K562 (cell line): ENCODE data around the gene MCC. TPM values are rescaled to one million over a fixed set of nuclear protein-coding genes. Genes with fewer than 3 reads are reported as not detected.

ENCODE experiments used
- ATAC-seq: fragments of 200-7000 bp; cut with Tn5 transposase; 3 replicates; pipeline ENCODE4 v1.9.1; 2020; ENCODE audit warnings: moderate library complexity
- BruUV-seq: library from RNA; stranded (reverse); fragments of 400-500 nt; replicated peaks from 2 replicates; lab custom pipeline; 2021; lab: Mats Ljungman, UMichigan
- CTCF ChIA-PET: fragments of 300-600 bp; formaldehyde crosslinking; extraction: SDS; loops from one replicate; lab custom pipeline; 2021; ENCODE audit warnings: low intra/inter-chr PET ratio; lab: Yijun Ruan, JAX
- POLR2A ChIA-PET: fragments of 300-600, 350-650 bp; sonication (Branson Sonifier 250); formaldehyde crosslinking; extraction: SDS; loops from one replicate; lab custom pipeline; 2021; ENCODE audit warnings: antibody characterized with exemption, inconsistent platforms; lab: Yijun Ruan, JAX
- DNase-seq, 4 experiments: peaks; one replicate each; pipeline versions ENCODE4 v3.0.0 to v3.0.0-alpha.2; 2011 to 2018; ENCODE audit warnings: low spot score in 3 of 4, mixed read lengths in 3 of 4; ENCODE audit errors: extremely low read depth in 1 of 4
- FAIRE-seq: peaks from 2 replicates; lab custom pipeline; 2011; peaks lifted over from hg19 to GRCh38; lab: Jason Lieb, UNC
- H2AFZ ChIP-seq: 2 replicates; pipeline ENCODE4 v1.6.0; 2011; ENCODE audit warnings: low read depth, low read length, control low read depth, inconsistent platforms
- H3K27ac ChIP-seq: fragments of 200-600 bp; 3 replicates; pipeline ENCODE4 v1.8.0; 2011; ENCODE audit warnings: low read depth, mild to moderate bottlenecking, control low read depth, inconsistent platforms, low read length, moderate library complexity, mixed read lengths; ENCODE audit errors: extremely low read depth
- H3K27me3 ChIP-seq, 2 experiments: fragments of 300-600 bp in 1 of 2; 2 replicates in 1 of 2; 3 replicates in 1 of 2; pipeline versions ENCODE4 v1.6.0 to v1.8.0; 2011; ENCODE audit warnings: inconsistent platforms in 2 of 2, low read length in 2 of 2, mild to moderate bottlenecking in 1 of 2, mixed read lengths in 1 of 2, moderate library complexity in 1 of 2; ENCODE audit not compliant: control insufficient read depth in 2 of 2, insufficient read depth in 2 of 2
- H3K36me3 ChIP-seq: fragments of 300-600 bp; 3 replicates; pipeline ENCODE4 v1.8.0; 2011; ENCODE audit warnings: mild to moderate bottlenecking, low read length, inconsistent platforms; ENCODE audit not compliant: control insufficient read depth, insufficient read depth
- H3K4me1 ChIP-seq, 2 experiments: fragments of 200-600 bp in 1 of 2; replicated peaks in 1 of 2; 2 replicates in 1 of 2; 3 replicates in 1 of 2; pipeline versions ENCODE4 v1.5.1 to v1.8.0; 2011; ENCODE audit warnings: inconsistent platforms in 2 of 2, low read length in 2 of 2, mild to moderate bottlenecking in 1 of 2, mixed read lengths in 1 of 2, moderate library complexity in 1 of 2; ENCODE audit not compliant: control insufficient read depth in 2 of 2, insufficient read depth in 2 of 2
- H3K4me2 ChIP-seq: 2 replicates; pipeline ENCODE4 v1.6.1; 2011; ENCODE audit warnings: low read length, control low read depth, inconsistent platforms, mixed read lengths; ENCODE audit not compliant: insufficient read depth
- H3K4me3 ChIP-seq: fragments of 200-600 bp; sonication (generic), shearing (Covaris generic); 2 replicates; pipeline ENCODE4 v1.5.1; 2016; ENCODE audit warnings: control low read depth, inconsistent platforms
- H3K79me2 ChIP-seq: fragments of 200-600 bp; 3 replicates; pipeline ENCODE4 v1.8.0; 2011; ENCODE audit warnings: low read length, inconsistent platforms; ENCODE audit not compliant: control insufficient read depth, insufficient read depth
- H3K9ac ChIP-seq, 2 experiments: 2 replicates each; pipeline versions ENCODE4 v1.6.0 to v1.6.1; 2011; ENCODE audit warnings: low read depth in 2 of 2, low read length in 2 of 2, control low read depth in 1 of 2, inconsistent platforms in 1 of 2, mild to moderate bottlenecking in 1 of 2, mixed read lengths in 1 of 2; ENCODE audit not compliant: insufficient read depth in 1 of 2
- H3K9me1 ChIP-seq: one replicate; pipeline ENCODE4 v1.6.0; 2011; ENCODE audit warnings: inconsistent platforms, mild to moderate bottlenecking, low read length, moderate library complexity; ENCODE audit not compliant: control insufficient read depth, insufficient read depth
- H3K9me3 ChIP-seq: replicated peaks from 2 replicates; pipeline ENCODE4 v1.5.1; 2011; ENCODE audit warnings: low read depth, low read length, inconsistent platforms; ENCODE audit not compliant: control insufficient read depth, insufficient read depth
- H4K20me1 ChIP-seq: replicated peaks from 2 replicates; pipeline ENCODE4 v1.6.1; 2011; ENCODE audit warnings: low read length, inconsistent platforms, mixed read lengths; ENCODE audit not compliant: control insufficient read depth, insufficient read depth
- COPS2 ChIP-seq: fragments of 450-650 bp; conservative IDR thresholded peaks from 2 replicates; pipeline ENCODE4 v1.6.1; 2016; ENCODE audit warnings: mild to moderate bottlenecking, moderate library complexity
- ELF2 ChIP-seq: fragments of 250-450 bp; sonication (Bioruptor Pico); IDR thresholded peaks from 2 replicates; pipeline ENCODE4 v1.5.0; 2021; ENCODE audit warnings: mild to moderate bottlenecking
- ELF4 ChIP-seq: fragments of 450-650 bp; formaldehyde crosslinking; IDR thresholded peaks from 2 replicates; pipeline ENCODE4 v1.4.0; 2022; ENCODE audit warnings: missing genetic modification characterization
- FOXM1 ChIP-seq, 2 experiments: fragments of 450-650 bp in 1 of 2; sonication (generic) in 1 of 2; formaldehyde crosslinking in 1 of 2; IDR thresholded peaks; 2 replicates each; pipeline versions ENCODE4 v1.6.1 to v1.9.0; 2017 to 2022; ENCODE audit warnings: low read depth in 2 of 2, mild to moderate bottlenecking in 2 of 2, missing genetic modification reagents in 1 of 2, moderate library complexity in 1 of 2
- HEY1 ChIP-seq: fragments of 250-450 bp; sonication (Bioruptor Pico); IDR thresholded peaks from 2 replicates; pipeline ENCODE4 v1.5.0; 2020; ENCODE audit warnings: mild to moderate bottlenecking, moderate library complexity, borderline replicate concordance
- JUND ChIP-seq, 2 experiments: IDR thresholded peaks; 2 replicates in 1 of 2; 3 replicates in 1 of 2; pipeline ENCODE4 v1.6.1; 2011; ENCODE audit warnings: borderline replicate concordance in 2 of 2, low read depth in 2 of 2, low read length in 2 of 2, improper control_type of control experiment in 1 of 2, missing biosample characterization in 1 of 2, missing genetic modification characterization in 1 of 2, missing genetic modification reagents in 1 of 2
- NCOA4 ChIP-seq: fragments of 450-650 bp; IDR thresholded peaks from 2 replicates; pipeline ENCODE4 v1.6.1; 2018; ENCODE audit warnings: mild to moderate bottlenecking; ENCODE audit not compliant: partially characterized antibody
- NELFE ChIP-seq: IDR thresholded peaks from 2 replicates; pipeline ENCODE4 v1.6.1; 2011; ENCODE audit warnings: mild to moderate bottlenecking; ENCODE audit not compliant: insufficient read depth, insufficient read length
- NONO ChIP-seq, 2 experiments: fragments of 200-400 bp in 1 of 2; fragments of 450-650 bp in 1 of 2; formaldehyde crosslinking in 1 of 2; IDR thresholded peaks; 2 replicates each; pipeline ENCODE4 v1.6.1; 2017; ENCODE audit warnings: low read depth in 2 of 2, mild to moderate bottlenecking in 2 of 2, moderate library complexity in 2 of 2, low read length in 1 of 2
- NR4A1 ChIP-seq, 2 experiments: fragments of 250-450 bp in 1 of 2; fragments of 450-650 bp in 1 of 2; sonication (Bioruptor Pico) in 1 of 2; IDR thresholded peaks; 2 replicates each; pipeline versions ENCODE4 v1.4.0 to v1.6.1; 2016 to 2020; ENCODE audit warnings: mild to moderate bottlenecking in 2 of 2, missing compliant biosample characterization in 1 of 2, missing genetic modification characterization in 1 of 2, moderate library complexity in 1 of 2
- POLR3A ChIP-seq: IDR thresholded peaks from 2 replicates; pipeline ENCODE4 v1.6.1; 2011; ENCODE audit warnings: borderline replicate concordance, mild to moderate bottlenecking, moderate library complexity; ENCODE audit not compliant: insufficient read length, insufficient read depth; ENCODE audit errors: extremely low read depth
- TGIF2 ChIP-seq: sonication (generic); formaldehyde crosslinking; IDR thresholded peaks from 2 replicates; pipeline ENCODE4 v1.8.1; 2022; ENCODE audit warnings: mild to moderate bottlenecking, missing genetic modification reagents, moderate library complexity
- ZNF282 ChIP-seq: sonication (generic); formaldehyde crosslinking; IDR thresholded peaks from 2 replicates; pipeline ENCODE4 v1.8.1; 2023; ENCODE audit warnings: missing genetic modification reagents
- ZNF347 ChIP-seq: fragments of 450-650 bp; formaldehyde crosslinking; IDR thresholded peaks from 2 replicates; pipeline ENCODE4 v1.4.0; 2020; ENCODE audit warnings: low read depth, mild to moderate bottlenecking, moderate library complexity
- ZNF444 ChIP-seq: fragments of 250-450 bp; sonication (Bioruptor Pico); IDR thresholded peaks from 2 replicates; pipeline ENCODE4 v1.4.0; 2020; ENCODE audit warnings: mild to moderate bottlenecking, moderate library complexity
- ZSCAN32 ChIP-seq: fragments of 450-650 bp; formaldehyde crosslinking; IDR thresholded peaks from 2 replicates; pipeline ENCODE4 v1.4.0; 2020; ENCODE audit warnings: mild to moderate bottlenecking, moderate library complexity
- WGBS: fragments of 100-300 bp; shearing (Covaris generic); methylation state at CpG from one replicate; pipeline ENCODE4 v1.1.6; 2016; ENCODE audit warnings: low coverage, mixed read lengths; ENCODE audit not compliant: insufficient coverage; ENCODE audit errors: missing lambda C conversion rate; 5-methylcytosine and 5-hydroxymethylcytosine counted together
- in situ Hi-C: fragments of 300-500 bp; cut with MboI; formaldehyde crosslinking; loops from 4 replicates; pipeline ENCODE4 v1.15.0; 2018; ENCODE audit warnings: inconsistent platforms, mixed read lengths
- intact Hi-C: fragments of 100-400 bp; cut with micrococcal nuclease; formaldehyde crosslinking; loops from 2 replicates; pipeline ENCODE4 v1.14.2; 2022
- polyA plus RNA-seq, 8 experiments: library from polyadenylated mRNA; depleted of rRNA in 4 of 8; stranded (reverse) in 5 of 8; unstranded in 3 of 8; fragments of >200 nt; fragmentation: Nextera tagmentation in 2 of 8; fragmentation: Illumina TruSeq in 1 of 8; extraction: Ambion mirVana in 2 of 8; extraction: Trizol in 1 of 8; gene quantifications; 2 replicates each; pipeline versions ENCODE4 v1.2.1 to v1.2.3, GENCODE V29; 2011 to 2014; ENCODE audit warnings: inconsistent platforms in 1 of 8, missing spikeins in 1 of 8
- total RNA-seq, 7 experiments: library from RNA; depleted of rRNA in 6 of 7; stranded (reverse); fragments of >200 nt in 6 of 7; fragmentation: Illumina TruSeq in 2 of 7; extraction: Trizol in 2 of 7; gene quantifications; 2 replicates each; pipeline versions ENCODE4 v1.2.1 to v1.2.3, GENCODE V29; 2011 to 2021; ENCODE audit warnings: low replicate concordance in 1 of 7

MCC gene
- total and polyA plus RNA-seq, 9 of the 15 experiments (the other 6 are each of a cell fraction or from before 2014, with no cell fraction given), result 0.04 to 0.24 (median 0.06) TPM; not detected in 1

DNA sequence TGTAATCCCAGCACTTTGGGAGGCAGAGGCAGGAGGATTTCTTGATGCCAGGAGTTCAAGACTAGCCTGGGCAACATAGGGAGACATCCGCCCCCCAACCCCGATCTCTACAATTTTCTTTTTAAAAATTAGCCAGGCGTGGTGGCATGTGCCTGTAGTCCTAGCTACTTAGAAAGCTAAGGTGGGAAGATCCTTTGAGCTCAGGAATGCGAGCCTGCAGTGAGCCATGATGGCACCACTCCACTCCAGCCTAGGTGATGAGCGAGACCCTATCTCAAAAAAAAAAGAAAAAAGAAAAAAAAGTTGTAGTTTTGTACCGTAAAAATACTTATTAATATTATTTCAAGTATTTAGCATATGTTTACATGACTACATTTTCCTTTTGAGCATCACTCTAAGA, 82.7 kb downstream of the MCC start:
- POLR2A ChIA-PET, result interaction anchor here (0.6 to 0.8 kb wide), 2 partner anchors 20 to 514 kb away, joined by 3 to 4 read pairs; no protein-coding TSS in a partner anchor
- Histone ChIP-seq H3K36me3 (no peaks in the 10 kb centered on the region), H3K4me2 (no peak overlapping the region), H2AFZ (no peak overlapping the region), H3K4me3 (no peak overlapping the region), H3K9me1 (no peaks in the 10 kb centered on the region), H3K27ac (no peak overlapping the region), H3K27me3 (peaks cover 0 to 12% of the 10 kb centered on the region in 2 experiments; a peak in 2 of 5 replicates), H3K79me2 (no peaks in the 10 kb centered on the region), H3K9me3 (no peaks in the 10 kb centered on the region), H3K9ac (no peak overlapping the region), H3K4me1 (no peaks in the 10 kb centered on the region), H4K20me1 (no peaks in the 10 kb centered on the region)
- TF ChIP-seq POLR3A (no peak), ELF4 (CRISPR knock-in tag) (no peak)
- no TSS peak for BruUV-seq
- DNase-seq (no peak), ATAC-seq (no peak), FAIRE-seq (no peak)
- CTCF ChIA-PET, result no interaction called here
- 3% methylated on average over 5 of the region's 6 CpGs for WGBS
- in situ Hi-C loops, result no loop called here
- intact Hi-C loops, result no loop called here

DNA sequence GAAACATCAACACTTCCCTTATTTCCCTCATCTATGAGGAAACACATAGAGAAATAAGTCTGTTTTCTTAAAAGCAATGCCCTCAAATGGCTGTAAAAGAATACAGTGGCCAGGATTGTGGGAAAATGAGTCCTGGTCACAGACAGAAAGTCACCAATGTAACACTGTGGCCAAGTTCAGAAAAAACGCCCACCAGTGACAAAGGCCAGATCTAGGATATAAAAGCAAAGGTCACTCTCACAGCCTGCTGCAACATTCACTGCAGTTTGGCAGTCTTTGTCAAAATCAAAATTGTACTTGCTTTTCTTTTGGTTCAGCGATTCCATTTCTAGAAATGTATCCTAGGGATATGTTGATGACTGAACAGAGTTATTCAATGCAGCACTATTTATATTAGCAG, 84.0 kb downstream of the MCC start:
- Histone ChIP-seq H3K9me3 (no peaks in the 10 kb centered on the region), H3K9me1 (no peaks in the 10 kb centered on the region), H3K4me3 (no peak overlapping the region), H3K27ac (no peak overlapping the region), H3K4me2 (no peak overlapping the region), H2AFZ (no peak overlapping the region), H3K79me2 (no peaks in the 10 kb centered on the region), H3K4me1 (no peaks in the 10 kb centered on the region), H3K27me3 (peaks cover 0 to 12% of the 10 kb centered on the region in 2 experiments; a peak in 2 of 5 replicates), H3K9ac (no peak overlapping the region), H3K36me3 (no peaks in the 10 kb centered on the region), H4K20me1 (no peaks in the 10 kb centered on the region)
- ATAC-seq (no peak), DNase-seq (no peak), FAIRE-seq (no peak)
- ChIA-PET POLR2A (no interaction called here), CTCF (no interaction called here)
- intact Hi-C loops, result no loop called here
- WGBS, result 0% methylated on average over 2 of the region's 2 CpGs
- in situ Hi-C loops, result no loop called here
- no TSS peak for BruUV-seq
- TF ChIP-seq ZNF347 (CRISPR knock-in tag) (no peak), NCOA4 (no peak), ZNF444 (CRISPR knock-in tag) (no peak), TGIF2 (CRISPR knock-in tag) (no peak), ZNF282 (CRISPR knock-in tag) (no peak), ELF2 (no peak), NELFE (no peak), ZSCAN32 (CRISPR knock-in tag) (no peak), FOXM1 (IDR thresholded peaks at IDR 0.05; ENCODE audit: low read depth) (no peak), FOXM1 (CRISPR knock-in tag; IDR thresholded peaks at IDR 0.05; ENCODE audit: low read depth) (no peak), HEY1 (CRISPR knock-in tag) (no peak), NONO (IDR thresholded peaks at IDR 0.05; ENCODE audit: low read depth in 2 of 2, low read length in 1 of 2) (no peak), COPS2 (no peak), NR4A1 (CRISPR knock-in tag; IDR thresholded peaks at IDR 0.05) (no peak), NR4A1 (tag; IDR thresholded peaks at IDR 0.05) (no peak), JUND (IDR thresholded peaks at IDR 0.05; ENCODE audit: borderline replicate concordance, low read depth, low read length) (no peak), JUND (tag; IDR thresholded peaks at IDR 0.05; ENCODE audit: borderline replicate concordance, low read depth, low read length) (no peak)
